Cerebellar cortex (tissue), 1 donor: ENCODE data around the gene RGS2.

Source experiments
- DNase-seq: peaks from one replicate; pipeline ENCODE4 v3.0.0-alpha.2; 2015; ENCODE audit warnings: low spot score

The RGS2 gene

DNA sequence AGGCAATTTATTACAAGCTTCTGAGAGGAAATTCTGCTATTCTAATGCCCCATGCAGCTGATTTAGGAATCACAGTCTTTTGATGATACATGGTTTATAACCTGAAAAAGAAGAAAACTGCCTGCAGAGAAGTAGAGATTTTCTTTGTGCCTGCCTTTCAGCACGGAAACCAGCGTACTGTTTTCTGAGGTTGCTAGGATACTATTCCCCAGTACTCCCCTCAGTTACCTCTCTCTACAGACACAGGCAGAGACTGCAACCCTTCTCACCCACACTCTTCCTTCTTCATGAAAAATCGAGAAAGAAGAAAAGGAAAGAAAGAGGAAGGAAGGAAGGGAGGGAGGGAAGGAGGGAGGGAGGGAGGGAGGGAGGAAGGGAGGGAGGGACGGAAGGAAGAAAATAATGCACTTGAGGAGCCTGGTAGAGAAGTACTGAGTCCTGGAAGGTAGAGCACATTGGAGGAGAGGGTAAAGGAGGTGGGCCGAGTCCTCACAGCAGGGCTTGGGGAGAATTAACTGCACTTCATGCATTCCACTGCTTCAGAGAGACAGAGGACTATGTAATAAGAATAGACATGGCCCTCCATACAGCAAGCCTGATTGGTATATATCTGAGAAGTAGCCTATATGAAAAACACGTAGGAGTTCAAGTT is 21.9 kb downstream of the RGS2 start:
- DNase-seq, result no peak

- no peak for DNase-seq
Observed at GRCh38 chr1:192831706-192832355, 23.0 kb downstream of the RGS2 start.

DNA sequence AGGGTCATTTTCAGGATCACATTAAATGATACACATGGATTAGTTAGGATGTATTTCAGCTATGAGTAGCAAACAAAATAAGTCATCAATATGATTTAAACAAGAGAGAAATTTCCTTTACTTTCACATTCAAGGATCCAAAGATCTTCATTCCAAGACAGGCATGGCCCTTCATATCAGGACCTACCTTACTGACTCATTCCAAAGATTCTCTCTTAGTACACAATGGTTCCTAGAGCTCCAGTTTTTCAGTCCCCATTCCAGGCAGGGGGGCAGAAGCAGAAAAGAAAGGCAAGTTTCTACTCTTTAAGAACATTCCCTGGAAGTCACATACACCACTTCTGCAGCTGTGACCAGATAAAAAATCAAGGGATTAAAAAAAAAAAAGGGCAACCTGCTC is 23.7 kb downstream of the RGS2 start:
- DNase-seq, result no peak

DNA sequence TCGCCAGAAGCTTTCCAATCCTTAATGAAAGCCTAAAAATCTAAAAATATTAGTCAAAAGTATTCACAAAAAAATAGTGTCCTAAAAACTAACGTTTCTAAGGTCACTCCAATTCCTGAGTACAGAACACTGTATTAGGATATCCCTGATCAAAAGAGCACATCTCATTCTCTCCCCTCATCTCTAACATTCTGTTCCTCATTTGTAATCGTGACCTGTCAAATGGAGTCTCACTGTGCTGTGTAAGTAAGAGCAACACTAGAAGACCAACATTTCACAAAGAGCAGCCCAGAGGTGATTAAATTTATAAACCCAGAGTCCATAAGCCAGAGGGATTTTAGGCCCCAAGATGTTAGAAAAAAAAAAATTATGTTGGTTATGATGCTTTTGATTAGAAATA is 26.3 kb downstream of the RGS2 start:
- no peak for DNase-seq

GRCh38 chr1:192839162-192840066 is 30.6 kb downstream of the RGS2 start:
- no peak for DNase-seq

GRCh38 chr1:192844360-192844759 is 35.5 kb downstream of the RGS2 start:
- no peak for DNase-seq

- no peak for DNase-seq
Observed at GRCh38 chr1:192846950-192847349, 38.1 kb downstream of the RGS2 start.

GRCh38 chr1:192849011-192849410 is 40.2 kb downstream of the RGS2 start:
- no peak for DNase-seq

GRCh38 chr1:192849442-192849841 is 40.6 kb downstream of the RGS2 start:
- DNase-seq, result no peak

DNA sequence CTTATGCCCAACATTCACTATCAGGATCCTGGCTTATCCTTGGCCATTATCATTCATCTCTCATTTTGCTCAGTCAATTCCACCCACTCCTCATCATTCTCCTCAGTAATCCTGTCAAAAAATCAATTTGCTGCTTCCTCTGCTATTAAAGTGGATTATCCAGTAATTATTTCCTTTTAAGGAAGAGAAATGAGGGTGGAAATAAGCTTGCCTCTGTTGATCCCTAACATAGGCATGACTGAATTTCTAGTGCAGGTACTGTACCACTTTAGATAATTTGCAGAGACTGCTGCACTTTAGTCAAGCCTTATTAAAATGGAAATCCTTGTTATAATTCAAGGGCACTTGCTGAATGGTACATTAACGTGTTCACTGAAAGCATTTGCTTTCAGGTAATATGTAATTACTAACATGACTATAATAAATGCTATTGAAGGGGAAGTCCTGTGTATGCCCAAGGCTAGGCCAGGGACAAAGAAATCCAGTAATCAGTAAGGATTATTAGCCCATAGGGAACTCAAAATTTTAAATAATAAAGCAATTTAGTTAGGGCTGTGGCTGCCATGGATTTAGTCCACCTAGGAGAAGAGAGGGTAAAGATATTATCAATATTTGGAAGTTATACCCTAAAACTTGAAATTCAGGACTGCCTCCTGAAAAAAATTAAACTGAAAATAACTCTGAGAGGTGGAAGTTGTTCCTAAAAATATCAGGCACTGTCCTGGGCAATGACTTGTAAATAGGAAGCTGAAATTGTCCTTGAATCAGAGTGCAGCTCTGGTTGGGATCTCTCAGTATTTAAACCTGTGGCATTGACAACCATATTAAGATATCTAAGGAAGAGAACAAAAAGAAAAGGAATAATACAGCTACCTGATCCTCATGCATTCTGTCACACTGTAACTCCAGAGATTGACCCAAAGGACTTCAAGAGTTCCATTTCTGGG is 43.4 kb downstream of the RGS2 start:
- DNase-seq, result no peak

GRCh38 chr1:192858456-192858855 is 49.6 kb downstream of the RGS2 start:
- DNase-seq, result no peak

- no peak for DNase-seq
Observed at GRCh38 chr1:192859808-192860207, 51.0 kb downstream of the RGS2 start.

GRCh38 chr1:192860478-192861185 is 51.8 kb downstream of the RGS2 start:
- DNase-seq, result no peak

DNA sequence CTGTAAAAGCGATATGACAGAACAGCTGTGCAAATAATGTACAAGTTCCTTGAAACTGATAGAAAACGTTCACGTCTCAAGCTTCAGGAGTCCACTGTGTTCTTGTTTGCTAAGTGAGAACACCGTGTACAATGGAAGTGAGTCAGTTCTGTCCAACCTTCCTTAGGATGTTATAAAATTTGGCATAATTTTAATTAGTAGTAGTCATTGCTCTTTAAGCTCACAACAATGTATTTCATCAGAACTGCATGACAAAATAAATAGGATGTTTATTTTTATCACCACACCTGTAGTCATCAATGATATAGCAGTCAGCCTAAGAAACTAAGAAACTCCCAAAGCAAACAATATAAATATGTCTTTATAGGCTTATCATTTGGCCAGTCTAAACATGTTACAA is 53.0 kb downstream of the RGS2 start:
- no peak for DNase-seq
